Measurements from ENCODE around the gene MTCL3.
A peak's percentile ranks its signal among the peaks of the same experiment; 100 is the strongest.

DNA sequence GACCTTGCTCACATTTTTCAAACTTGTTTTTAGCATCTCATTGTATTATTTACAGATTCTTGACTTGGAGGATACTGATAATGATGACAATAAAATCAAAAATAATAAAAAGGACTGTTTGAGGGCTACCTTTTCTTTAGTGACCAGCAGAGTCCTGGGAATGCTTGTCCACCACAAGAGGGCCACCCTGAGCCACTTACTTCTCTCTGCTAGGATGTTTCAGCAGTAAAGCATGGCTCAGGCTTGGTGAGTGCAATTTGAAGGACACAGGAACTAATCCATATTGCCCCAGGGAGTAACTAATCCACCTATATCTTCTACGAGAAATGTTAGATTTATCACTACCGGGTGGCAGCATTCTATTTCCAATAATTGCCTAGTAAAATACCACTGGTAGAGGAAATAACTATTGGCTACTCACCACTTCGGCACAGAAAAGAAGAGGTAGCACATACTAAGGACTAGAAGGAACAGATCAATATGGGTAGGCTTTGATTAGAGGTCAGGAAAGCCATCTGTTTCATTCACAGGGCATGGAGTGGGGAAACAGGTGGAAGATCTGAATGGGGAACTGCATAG, 54.2 kb downstream of the MTCL3 start:
- TF ChIP-seq, protein P1, sequence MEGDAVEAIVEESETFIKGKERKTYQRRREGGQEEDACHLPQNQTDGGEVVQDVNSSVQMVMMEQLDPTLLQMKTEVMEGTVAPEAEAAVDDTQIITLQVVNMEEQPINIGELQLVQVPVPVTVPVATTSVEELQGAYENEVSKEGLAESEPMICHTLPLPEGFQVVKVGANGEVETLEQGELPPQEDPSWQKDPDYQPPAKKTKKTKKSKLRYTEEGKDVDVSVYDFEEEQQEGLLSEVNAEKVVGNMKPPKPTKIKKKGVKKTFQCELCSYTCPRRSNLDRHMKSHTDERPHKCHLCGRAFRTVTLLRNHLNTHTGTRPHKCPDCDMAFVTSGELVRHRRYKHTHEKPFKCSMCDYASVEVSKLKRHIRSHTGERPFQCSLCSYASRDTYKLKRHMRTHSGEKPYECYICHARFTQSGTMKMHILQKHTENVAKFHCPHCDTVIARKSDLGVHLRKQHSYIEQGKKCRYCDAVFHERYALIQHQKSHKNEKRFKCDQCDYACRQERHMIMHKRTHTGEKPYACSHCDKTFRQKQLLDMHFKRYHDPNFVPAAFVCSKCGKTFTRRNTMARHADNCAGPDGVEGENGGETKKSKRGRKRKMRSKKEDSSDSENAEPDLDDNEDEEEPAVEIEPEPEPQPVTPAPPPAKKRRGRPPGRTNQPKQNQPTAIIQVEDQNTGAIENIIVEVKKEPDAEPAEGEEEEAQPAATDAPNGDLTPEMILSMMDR (IDR thresholded peaks at IDR 0.05): peak; percentile 93
- TF ChIP-seq ZFX (IDR thresholded peaks at IDR 0.05; ENCODE audit: borderline replicate concordance): no peak
